Retinal pigment epithelial cell (primary cell): ENCODE measurements around the gene SPRYD4.

ENCODE experiments used
- DNase-seq: peaks from one replicate; pipeline ENCODE4 v3.0.0-alpha.2; 2010; ENCODE audit warnings: low read depth
- H3K4me3 ChIP-seq: 2 replicates; pipeline ENCODE4 v1.5.1; 2011; ENCODE audit warnings: mild to moderate bottlenecking, low read length, control low read depth, moderate library complexity
- CTCF ChIP-seq: conservative IDR thresholded peaks from 2 replicates; pipeline ENCODE4 v1.5.1; 2011; ENCODE audit warnings: low read depth, low read length, control low read depth, inconsistent platforms

SPRYD4 gene

DNA sequence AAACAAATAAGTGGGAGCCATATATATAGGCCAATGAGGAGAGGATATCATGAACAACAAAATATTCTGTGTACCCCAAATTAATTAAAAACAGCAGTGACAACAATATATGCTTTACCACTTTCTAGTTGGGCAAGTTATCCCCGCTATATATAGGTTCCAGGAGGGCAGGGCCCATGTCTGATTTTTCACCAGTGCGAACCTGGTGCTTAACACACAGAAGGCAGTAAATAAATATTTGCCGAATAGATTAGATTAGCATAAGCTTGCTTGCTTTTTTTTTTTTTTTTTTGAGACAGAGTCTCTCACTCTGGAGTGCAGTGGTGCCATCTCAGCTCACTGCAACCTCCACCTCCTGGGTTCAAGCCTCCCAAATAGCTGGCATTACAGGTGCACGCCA is 10.6 kb upstream of the SPRYD4 start:
- no peak overlapping the region for H3K4me3 ChIP-seq
- no peak for DNase-seq
- TF ChIP-seq CTCF = no peak

GRCh38 chr12:56461235-56462159 is 6.9 kb upstream of the SPRYD4 start:
- TF ChIP-seq CTCF = no peak
- no peak overlapping the region for H3K4me3 ChIP-seq
- DNase-seq = no peak

- no peak for TF ChIP-seq CTCF
- no peak for DNase-seq
- no peak overlapping the region for H3K4me3 ChIP-seq
These were observed 5.8 kb upstream of the SPRYD4 start for GRCh38 chr12:56462565-56462964.

GRCh38 chr12:56469007-56469930 is 891 bp downstream of the SPRYD4 start:
- TF ChIP-seq CTCF = no peak
- DNase-seq = no peak
- peak overlapping the region; percentile 100 for H3K4me3 ChIP-seq

DNA sequence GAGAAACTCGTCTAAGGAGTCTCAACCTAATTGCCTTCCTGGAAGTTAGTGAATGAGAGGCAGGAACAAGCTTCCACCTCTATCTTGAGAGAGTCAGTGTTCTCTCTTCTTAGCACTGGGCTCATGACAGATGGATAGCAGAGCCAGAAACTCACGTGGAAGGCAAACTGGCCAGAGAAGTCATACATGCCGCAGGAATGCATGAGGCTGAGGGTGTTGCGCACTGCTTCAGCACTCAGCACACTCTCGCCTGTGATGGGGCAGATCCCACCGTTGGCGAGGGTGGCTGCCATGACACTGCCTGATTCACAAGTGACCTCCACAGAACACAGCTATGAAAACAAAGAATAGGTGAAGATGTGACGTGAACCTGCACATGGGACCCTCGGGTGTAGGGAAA is 6.0 kb downstream of the SPRYD4 start:
- DNase-seq = no peak
- no peak for TF ChIP-seq CTCF
- H3K4me3 ChIP-seq = no peak overlapping the region

DNA sequence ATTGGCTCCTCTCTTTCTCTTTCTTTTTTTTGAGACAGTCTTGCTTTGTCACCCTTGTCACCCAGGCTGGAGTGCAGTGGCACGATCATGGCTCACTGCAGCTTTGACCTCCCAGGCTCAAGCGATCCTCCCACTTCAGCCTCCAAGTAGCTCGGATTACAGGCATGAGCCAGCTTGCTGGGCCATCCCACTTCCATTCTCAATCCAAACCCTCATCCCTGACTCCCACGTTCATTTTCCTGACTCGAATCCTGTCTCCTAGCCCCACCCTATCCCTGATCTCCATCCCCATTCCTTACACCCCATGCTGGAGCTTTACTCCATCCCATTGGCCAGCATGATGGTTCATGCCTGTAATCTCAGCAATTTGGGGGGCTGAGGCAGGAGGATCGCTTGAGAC is 7.8 kb downstream of the SPRYD4 start:
- H3K4me3 ChIP-seq = no peak overlapping the region
- no peak for TF ChIP-seq CTCF
- DNase-seq = no peak
